Measurements from ENCODE around the gene FAM151A.

The FAM151A gene

GRCh38 chr1:54593571-54594160, 29.7 kb downstream of the FAM151A start:
- no peak overlapping the region for H3K4me3 ChIP-seq (replicated peaks; ENCODE audit: low read depth, low read length)
- H3K36me3 ChIP-seq (ENCODE audit: control insufficient read depth, insufficient read depth, low read length): no peaks in the 10 kb centered on the region
- no peak for TF ChIP-seq CTCF (IDR thresholded peaks at IDR 0.05; ENCODE audit: insufficient read depth, low read length, poor library complexity, severe bottlenecking)
- DNase-seq (ENCODE audit: extremely low read depth, insufficient read length): no peak
- no peaks in the 10 kb centered on the region for H3K27me3 ChIP-seq (replicated peaks; ENCODE audit: control insufficient read depth, insufficient read depth, low read length)

GRCh38 chr1:54591127-54591756, 32.1 kb downstream of the FAM151A start:
- Histone ChIP-seq H3K36me3 (ENCODE audit: control insufficient read depth, insufficient read depth, low read length) (no peaks in the 10 kb centered on the region), H3K4me3 (replicated peaks; ENCODE audit: low read depth, low read length) (no peak overlapping the region), H3K27me3 (replicated peaks; ENCODE audit: control insufficient read depth, insufficient read depth, low read length) (no peaks in the 10 kb centered on the region)
- no peak for TF ChIP-seq CTCF (IDR thresholded peaks at IDR 0.05; ENCODE audit: insufficient read depth, low read length, poor library complexity, severe bottlenecking)
- DNase-seq (ENCODE audit: extremely low read depth, insufficient read length): no peak

DNA sequence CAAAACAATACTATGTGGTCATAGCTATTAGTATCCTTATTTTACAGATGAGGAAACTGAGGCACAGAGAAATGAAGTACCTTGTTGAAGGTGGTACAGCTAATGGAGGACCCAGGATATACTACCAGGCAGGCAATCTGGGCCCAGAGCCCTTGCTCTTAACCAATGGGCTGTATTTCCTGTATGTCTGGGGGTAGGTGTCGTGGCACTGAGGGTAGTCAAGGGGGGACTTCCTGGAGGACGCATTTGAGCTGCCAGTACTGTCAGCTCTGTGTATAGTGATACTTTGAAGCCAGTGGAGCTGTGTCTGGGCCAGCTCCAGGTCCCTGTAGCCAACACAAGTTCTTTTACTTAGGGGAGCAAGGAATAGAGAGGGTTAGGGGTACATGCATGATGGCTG, 34.9 kb downstream of the FAM151A start:
- H3K27me3 ChIP-seq (replicated peaks; ENCODE audit: control insufficient read depth, insufficient read depth, low read length): no peaks in the 10 kb centered on the region; the same call in 1 of the 2 replicates
- H3K4me3 ChIP-seq (replicated peaks; ENCODE audit: low read depth, low read length): no peak overlapping the region
- no peak for TF ChIP-seq CTCF (IDR thresholded peaks at IDR 0.05; ENCODE audit: insufficient read depth, low read length, poor library complexity, severe bottlenecking)
- H3K36me3 ChIP-seq (ENCODE audit: control insufficient read depth, insufficient read depth, low read length): no peaks in the 10 kb centered on the region
- no peak for DNase-seq (ENCODE audit: extremely low read depth, insufficient read length)

DNA sequence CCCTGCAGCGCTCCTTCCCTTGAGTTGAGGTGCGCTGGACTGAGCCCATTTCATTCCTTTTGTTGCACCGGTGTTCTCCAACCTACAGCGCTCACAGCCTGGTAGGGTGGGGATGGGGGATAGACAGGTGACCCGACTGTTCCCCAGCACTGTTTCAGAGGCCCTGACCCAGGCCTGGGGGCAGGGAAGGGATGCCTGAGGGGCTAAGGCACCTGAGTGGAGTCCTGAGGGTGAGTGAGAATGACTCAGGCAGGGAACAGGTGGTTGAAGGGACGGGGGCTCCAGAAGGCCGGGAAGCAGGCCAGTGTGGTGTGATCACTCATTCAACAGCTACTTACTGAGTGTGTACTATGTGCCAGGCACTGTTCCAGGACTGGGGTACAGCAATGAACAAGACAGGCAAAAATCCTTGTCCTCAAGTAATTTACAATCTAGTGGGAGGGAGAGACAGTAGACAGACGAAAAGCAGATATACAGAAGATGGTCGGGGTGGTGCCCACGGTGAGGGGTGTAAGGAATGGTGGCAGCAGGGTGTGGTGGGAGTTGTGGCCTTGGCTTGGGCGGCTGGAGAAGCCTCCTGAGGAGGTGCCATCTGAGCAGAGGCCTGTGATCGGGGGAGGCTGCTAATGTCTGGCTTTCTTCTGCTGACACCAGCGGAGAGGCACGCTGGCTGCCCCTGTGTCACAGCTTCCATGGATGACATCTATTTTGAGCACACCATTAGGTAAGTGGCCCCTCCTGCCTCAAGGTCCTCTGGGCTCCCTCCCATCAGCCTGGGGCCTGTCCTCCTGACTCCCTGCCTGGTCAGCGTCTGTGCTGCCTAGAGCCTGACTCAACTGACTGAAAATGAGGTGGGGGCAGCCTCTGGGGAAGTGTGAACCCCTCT, 37.9 kb downstream of the FAM151A start:
- Histone ChIP-seq H3K36me3 (ENCODE audit: control insufficient read depth, insufficient read depth, low read length) (no peaks in the 10 kb centered on the region), H3K27me3 (replicated peaks; ENCODE audit: control insufficient read depth, insufficient read depth, low read length) (no peaks in the 10 kb centered on the region; the same call in 1 of the 2 replicates), H3K4me3 (replicated peaks; ENCODE audit: low read depth, low read length) (no peak overlapping the region)
- TF ChIP-seq CTCF (IDR thresholded peaks at IDR 0.05; ENCODE audit: insufficient read depth, low read length, poor library complexity, severe bottlenecking): no peak
- no peak for DNase-seq (ENCODE audit: extremely low read depth, insufficient read length)

DNA sequence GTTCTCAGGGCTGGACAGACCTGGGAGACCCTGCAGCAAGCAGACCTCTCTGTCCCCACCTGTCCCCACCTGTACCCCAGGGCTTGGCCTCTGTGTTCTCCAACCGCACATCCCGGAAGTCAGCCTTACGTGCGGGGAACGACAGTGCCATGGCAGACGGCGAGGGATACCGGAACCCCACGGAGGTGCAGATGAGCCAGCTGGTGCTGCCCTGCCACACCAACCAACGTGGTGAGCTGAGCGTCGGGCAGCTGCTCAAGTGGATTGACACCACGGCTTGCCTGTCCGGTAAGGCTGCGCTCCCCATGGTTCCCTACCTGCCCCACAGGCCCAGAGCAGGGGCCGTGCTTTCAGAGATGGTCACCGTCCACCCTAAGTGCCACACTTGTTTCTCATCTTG, 38.8 kb downstream of the FAM151A start:
- no peaks in the 10 kb centered on the region for H3K36me3 ChIP-seq (ENCODE audit: control insufficient read depth, insufficient read depth, low read length)
- H3K27me3 ChIP-seq (replicated peaks; ENCODE audit: control insufficient read depth, insufficient read depth, low read length): no peaks in the 10 kb centered on the region; the same call in 1 of the 2 replicates
- TF ChIP-seq CTCF (IDR thresholded peaks at IDR 0.05; ENCODE audit: insufficient read depth, low read length, poor library complexity, severe bottlenecking): no peak
- no peak overlapping the region for H3K4me3 ChIP-seq (replicated peaks; ENCODE audit: low read depth, low read length)
- DNase-seq (ENCODE audit: extremely low read depth, insufficient read length): no peak
